ENCODE results near the gene GALNT17.

DNA sequence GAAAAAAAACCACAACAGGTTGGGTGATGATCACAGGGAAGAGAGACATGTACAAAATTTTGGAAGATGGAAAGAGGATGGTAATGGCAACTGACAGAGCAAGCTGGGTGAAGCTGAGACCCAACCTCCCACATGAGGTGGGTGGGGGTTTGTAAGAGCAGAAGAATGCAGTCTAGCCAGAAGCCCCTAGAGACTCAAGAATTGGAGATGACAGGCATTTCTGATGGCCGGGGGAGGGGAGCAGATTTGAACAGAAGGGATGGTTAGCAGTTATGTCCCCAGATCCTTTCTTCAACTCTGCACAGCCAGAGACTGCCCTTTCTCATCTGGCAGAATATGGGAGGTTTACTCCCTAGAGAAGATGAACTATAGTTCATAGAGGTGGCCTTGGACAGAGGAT is 208.0 kb downstream of the GALNT17 start:
- TF ChIP-seq, protein P1, sequence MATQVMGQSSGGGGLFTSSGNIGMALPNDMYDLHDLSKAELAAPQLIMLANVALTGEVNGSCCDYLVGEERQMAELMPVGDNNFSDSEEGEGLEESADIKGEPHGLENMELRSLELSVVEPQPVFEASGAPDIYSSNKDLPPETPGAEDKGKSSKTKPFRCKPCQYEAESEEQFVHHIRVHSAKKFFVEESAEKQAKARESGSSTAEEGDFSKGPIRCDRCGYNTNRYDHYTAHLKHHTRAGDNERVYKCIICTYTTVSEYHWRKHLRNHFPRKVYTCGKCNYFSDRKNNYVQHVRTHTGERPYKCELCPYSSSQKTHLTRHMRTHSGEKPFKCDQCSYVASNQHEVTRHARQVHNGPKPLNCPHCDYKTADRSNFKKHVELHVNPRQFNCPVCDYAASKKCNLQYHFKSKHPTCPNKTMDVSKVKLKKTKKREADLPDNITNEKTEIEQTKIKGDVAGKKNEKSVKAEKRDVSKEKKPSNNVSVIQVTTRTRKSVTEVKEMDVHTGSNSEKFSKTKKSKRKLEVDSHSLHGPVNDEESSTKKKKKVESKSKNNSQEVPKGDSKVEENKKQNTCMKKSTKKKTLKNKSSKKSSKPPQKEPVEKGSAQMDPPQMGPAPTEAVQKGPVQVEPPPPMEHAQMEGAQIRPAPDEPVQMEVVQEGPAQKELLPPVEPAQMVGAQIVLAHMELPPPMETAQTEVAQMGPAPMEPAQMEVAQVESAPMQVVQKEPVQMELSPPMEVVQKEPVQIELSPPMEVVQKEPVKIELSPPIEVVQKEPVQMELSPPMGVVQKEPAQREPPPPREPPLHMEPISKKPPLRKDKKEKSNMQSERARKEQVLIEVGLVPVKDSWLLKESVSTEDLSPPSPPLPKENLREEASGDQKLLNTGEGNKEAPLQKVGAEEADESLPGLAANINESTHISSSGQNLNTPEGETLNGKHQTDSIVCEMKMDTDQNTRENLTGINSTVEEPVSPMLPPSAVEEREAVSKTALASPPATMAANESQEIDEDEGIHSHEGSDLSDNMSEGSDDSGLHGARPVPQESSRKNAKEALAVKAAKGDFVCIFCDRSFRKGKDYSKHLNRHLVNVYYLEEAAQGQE (IDR thresholded peaks at IDR 0.05; ENCODE audit: borderline replicate concordance) = no peak
- TF ChIP-seq, protein P2, sequence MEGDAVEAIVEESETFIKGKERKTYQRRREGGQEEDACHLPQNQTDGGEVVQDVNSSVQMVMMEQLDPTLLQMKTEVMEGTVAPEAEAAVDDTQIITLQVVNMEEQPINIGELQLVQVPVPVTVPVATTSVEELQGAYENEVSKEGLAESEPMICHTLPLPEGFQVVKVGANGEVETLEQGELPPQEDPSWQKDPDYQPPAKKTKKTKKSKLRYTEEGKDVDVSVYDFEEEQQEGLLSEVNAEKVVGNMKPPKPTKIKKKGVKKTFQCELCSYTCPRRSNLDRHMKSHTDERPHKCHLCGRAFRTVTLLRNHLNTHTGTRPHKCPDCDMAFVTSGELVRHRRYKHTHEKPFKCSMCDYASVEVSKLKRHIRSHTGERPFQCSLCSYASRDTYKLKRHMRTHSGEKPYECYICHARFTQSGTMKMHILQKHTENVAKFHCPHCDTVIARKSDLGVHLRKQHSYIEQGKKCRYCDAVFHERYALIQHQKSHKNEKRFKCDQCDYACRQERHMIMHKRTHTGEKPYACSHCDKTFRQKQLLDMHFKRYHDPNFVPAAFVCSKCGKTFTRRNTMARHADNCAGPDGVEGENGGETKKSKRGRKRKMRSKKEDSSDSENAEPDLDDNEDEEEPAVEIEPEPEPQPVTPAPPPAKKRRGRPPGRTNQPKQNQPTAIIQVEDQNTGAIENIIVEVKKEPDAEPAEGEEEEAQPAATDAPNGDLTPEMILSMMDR (IDR thresholded peaks at IDR 0.05; ENCODE audit: poor library complexity, severe bottlenecking) = no peak
- TF ChIP-seq TAF1 (IDR thresholded peaks at IDR 0.05; ENCODE audit: low read depth) = no peak
- no peak for TF ChIP-seq POLR2AphosphoS5 (IDR thresholded peaks at IDR 0.05)
- no peak for TF ChIP-seq EZH2 (IDR thresholded peaks at IDR 0.05; ENCODE audit: borderline replicate concordance, insufficient read depth, low read length, poor library complexity, severe bottlenecking)

All from neural cell (in vitro differentiated cells).